Activated T-cell treated with anti-CD3 and anti-CD28 coated beads, Interleukin-2, amount 50 U/mL, for 72 hours (primary cell): ENCODE data around the gene ITGA5. TPM values are rescaled to one million over a fixed set of nuclear protein-coding genes. Genes with fewer than 3 reads are reported as not detected.

Experiments used
- ATAC-seq, 2 donors: fragments of 150-1000 bp; cut with Tn5 transposase; replicated peaks in 1 of 2; 2 replicates each; pipeline ENCODE4 v1.10.0; 2021; ENCODE audit warnings: moderate library complexity in 2 of 2, mild to moderate bottlenecking in 1 of 2
- DNase-seq, 2 donors: peaks; one replicate each; pipeline ENCODE4 v3.0.0; 2021 to 2022; ENCODE audit warnings: mixed read lengths in 1 of 2
- H3K27ac Mint-ChIP-seq: one replicate; pipeline ENCODE4 v1.8.0; 2022; ENCODE audit warnings: mild to moderate bottlenecking, moderate library complexity, mixed read lengths
- H3K27me3 Mint-ChIP-seq: one replicate; pipeline ENCODE4 v1.8.0; 2022; ENCODE audit warnings: low read depth, mixed read lengths
- H3K36me3 Mint-ChIP-seq, 2 donors: one replicate each; pipeline ENCODE4 v1.8.0; 2022; ENCODE audit warnings: mixed read lengths in 2 of 2, mild to moderate bottlenecking in 1 of 2; ENCODE audit not compliant: insufficient read depth in 2 of 2
- H3K4me1 Mint-ChIP-seq: one replicate; pipeline ENCODE4 v1.8.0; 2022; ENCODE audit warnings: low read depth, mixed read lengths
- H3K4me3 Mint-ChIP-seq, 2 donors: one replicate each; pipeline ENCODE4 v1.8.0; 2022; ENCODE audit warnings: mild to moderate bottlenecking in 2 of 2, mixed read lengths in 2 of 2, moderate library complexity in 2 of 2
- H3K9me3 Mint-ChIP-seq, 2 donors: one replicate each; pipeline ENCODE4 v1.8.0; 2022; ENCODE audit warnings: mixed read lengths in 2 of 2
- total RNA-seq, 2 donors: library from RNA; stranded (reverse); gene quantifications; one replicate each; pipeline ENCODE4 v1.2.3, GENCODE V29; 2022

ITGA5 gene
- 10 to 100 TPM; 20.6 to 27.4 TPM for total RNA-seq

GRCh38 chr12:54419088-54419887, at the start of gene ITGA5:
TSS of gene ITGA5 (minus strand) at chr12:54419266. CDS start at chr12:54419198, 68 bp downstream.
- Mint-ChIP-seq H3K27me3 (no peaks in the 10 kb centered on the region), H3K27ac (peak within 1 kb of the TSS; percentile 85), H3K36me3 (peaks cover 4% of the 10 kb centered on the region in 2 donors), H3K9me3 (no peaks in the 10 kb centered on the region), H3K4me3 (peak within 1 kb of the TSS; percentile 75 to 95), H3K4me1 (peaks cover 58% of the 10 kb centered on the region)
- DNase-seq (peak; percentile 38 to 61), ATAC-seq (peak; percentile 54 to 73)

- no peak overlapping the region for H3K27ac Mint-ChIP-seq
- H3K9me3 Mint-ChIP-seq: no peaks in the 10 kb centered on the region
- H3K27me3 Mint-ChIP-seq: peaks cover 28% of the 10 kb centered on the region
- no peak for DNase-seq
- no peaks in the 10 kb centered on the region for H3K36me3 Mint-ChIP-seq
- H3K4me1 Mint-ChIP-seq: no peaks in the 10 kb centered on the region
- ATAC-seq: no peak
- no peak overlapping the region for H3K4me3 Mint-ChIP-seq
These were observed 46.9 kb upstream of the ITGA5 start for GRCh38 chr12:54465857-54466523.

GRCh38 chr12:54463484-54463883, 44.4 kb upstream of the ITGA5 start:
- Mint-ChIP-seq H3K4me3 (no peak overlapping the region), H3K9me3 (no peaks in the 10 kb centered on the region), H3K27ac (no peak overlapping the region), H3K27me3 (peaks cover 28% of the 10 kb centered on the region), H3K36me3 (no peaks in the 10 kb centered on the region), H3K4me1 (no peaks in the 10 kb centered on the region)
- DNase-seq: no peak
- no peak for ATAC-seq

GRCh38 chr12:54463034-54463433, 44.0 kb upstream of the ITGA5 start:
- H3K27ac Mint-ChIP-seq: no peak overlapping the region
- no peak overlapping the region for H3K4me3 Mint-ChIP-seq
- ATAC-seq: no peak
- no peaks in the 10 kb centered on the region for H3K36me3 Mint-ChIP-seq
- no peaks in the 10 kb centered on the region for H3K4me1 Mint-ChIP-seq
- no peak for DNase-seq
- H3K27me3 Mint-ChIP-seq: peaks cover 28% of the 10 kb centered on the region
- H3K9me3 Mint-ChIP-seq: no peaks in the 10 kb centered on the region

- no peak overlapping the region for H3K4me3 Mint-ChIP-seq
- no peak overlapping the region for H3K27ac Mint-ChIP-seq
- H3K4me1 Mint-ChIP-seq: no peaks in the 10 kb centered on the region
- no peaks in the 10 kb centered on the region for H3K9me3 Mint-ChIP-seq
- H3K36me3 Mint-ChIP-seq: no peaks in the 10 kb centered on the region
- no peak for DNase-seq
- peaks cover 28% of the 10 kb centered on the region for H3K27me3 Mint-ChIP-seq
- ATAC-seq: no peak
These were observed 41.4 kb upstream of the ITGA5 start for GRCh38 chr12:54460317-54460923.

GRCh38 chr12:54459355-54459754, 40.3 kb upstream of the ITGA5 start:
- Mint-ChIP-seq H3K4me1 (no peaks in the 10 kb centered on the region), H3K36me3 (no peaks in the 10 kb centered on the region), H3K9me3 (no peaks in the 10 kb centered on the region), H3K4me3 (no peak overlapping the region), H3K27me3 (peaks cover 24% of the 10 kb centered on the region), H3K27ac (no peak overlapping the region)
- ATAC-seq: no peak
- no peak for DNase-seq

- DNase-seq (no peak), ATAC-seq (no peak)
- Mint-ChIP-seq H3K4me3 (no peak overlapping the region), H3K36me3 (no peaks in the 10 kb centered on the region), H3K9me3 (no peaks in the 10 kb centered on the region), H3K4me1 (no peaks in the 10 kb centered on the region), H3K27ac (no peak overlapping the region), H3K27me3 (no peaks in the 10 kb centered on the region)
These were observed 36.8 kb upstream of the ITGA5 start for GRCh38 chr12:54455760-54456469.

GRCh38 chr12:54452628-54453027, 33.6 kb upstream of the ITGA5 start:
- ATAC-seq (no peak), DNase-seq (no peak)
- no peaks in the 10 kb centered on the region for H3K27me3 Mint-ChIP-seq
- no peaks in the 10 kb centered on the region for H3K36me3 Mint-ChIP-seq
- H3K9me3 Mint-ChIP-seq: no peaks in the 10 kb centered on the region
- no peak overlapping the region for H3K27ac Mint-ChIP-seq
- H3K4me1 Mint-ChIP-seq: no peaks in the 10 kb centered on the region
- no peak overlapping the region for H3K4me3 Mint-ChIP-seq

- no peak overlapping the region for H3K4me3 Mint-ChIP-seq
- DNase-seq: no peak
- ATAC-seq: no peak
- H3K27ac Mint-ChIP-seq: no peak overlapping the region
- no peaks in the 10 kb centered on the region for H3K4me1 Mint-ChIP-seq
- H3K27me3 Mint-ChIP-seq: no peaks in the 10 kb centered on the region
- H3K9me3 Mint-ChIP-seq: no peaks in the 10 kb centered on the region
- H3K36me3 Mint-ChIP-seq: no peaks in the 10 kb centered on the region
These were observed 29.3 kb upstream of the ITGA5 start for GRCh38 chr12:54448344-54448743.

- Mint-ChIP-seq H3K9me3 (no peaks in the 10 kb centered on the region), H3K27ac (no peak overlapping the region), H3K4me3 (no peak overlapping the region), H3K4me1 (no peaks in the 10 kb centered on the region), H3K27me3 (no peaks in the 10 kb centered on the region), H3K36me3 (no peaks in the 10 kb centered on the region)
- DNase-seq (no peak), ATAC-seq (no peak)
These were observed 28.9 kb upstream of the ITGA5 start for GRCh38 chr12:54447917-54448316.

- Mint-ChIP-seq H3K27me3 (no peaks in the 10 kb centered on the region), H3K4me1 (no peaks in the 10 kb centered on the region), H3K27ac (no peak overlapping the region), H3K36me3 (no peaks in the 10 kb centered on the region), H3K9me3 (no peaks in the 10 kb centered on the region), H3K4me3 (no peak overlapping the region)
- peak in 1 of 2 donors; percentile 33 for ATAC-seq
- DNase-seq: no peak
These were observed 25.1 kb upstream of the ITGA5 start for GRCh38 chr12:54444206-54444605.

- Mint-ChIP-seq H3K27me3 (no peaks in the 10 kb centered on the region), H3K4me1 (no peaks in the 10 kb centered on the region), H3K36me3 (no peaks in the 10 kb centered on the region), H3K4me3 (no peak overlapping the region), H3K27ac (no peak overlapping the region), H3K9me3 (no peaks in the 10 kb centered on the region)
- DNase-seq: no peak
- no peak for ATAC-seq
These were observed 24.4 kb upstream of the ITGA5 start for GRCh38 chr12:54443446-54443845.

GRCh38 chr12:54442961-54443360, 23.9 kb upstream of the ITGA5 start:
- Mint-ChIP-seq H3K9me3 (no peaks in the 10 kb centered on the region), H3K36me3 (no peaks in the 10 kb centered on the region), H3K4me3 (no peak overlapping the region), H3K4me1 (no peaks in the 10 kb centered on the region), H3K27me3 (no peaks in the 10 kb centered on the region), H3K27ac (no peak overlapping the region)
- ATAC-seq: no peak
- DNase-seq: no peak
